ENCODE measurements around the gene NAPA.

DNA sequence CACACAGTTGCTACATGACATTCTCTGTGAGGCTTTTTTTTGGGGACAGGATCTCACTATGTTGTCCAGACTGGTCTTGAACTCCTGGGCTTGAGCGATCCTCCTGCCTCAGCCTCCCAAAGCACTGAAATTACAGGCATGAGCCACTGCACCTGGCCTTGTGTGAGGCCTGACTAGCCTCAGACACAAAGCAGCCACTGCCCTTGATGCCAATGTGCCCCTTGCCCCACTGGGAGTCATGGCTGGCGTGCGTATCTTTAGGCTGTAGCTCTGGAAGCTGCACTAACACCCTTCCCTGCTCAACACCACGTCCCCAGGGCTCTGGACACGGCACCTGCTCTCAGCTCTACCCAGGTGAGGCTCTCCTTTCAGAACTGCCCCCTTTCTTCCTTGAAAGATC, 16.3 kb downstream of the NAPA start:
- TF ChIP-seq ZNF768 (CRISPR knock-in tag; IDR thresholded peaks at IDR 0.05): no peak
- TF ChIP-seq CC2D1A (CRISPR knock-in tag; IDR thresholded peaks at IDR 0.05): no peak
- no peak for TF ChIP-seq CBX2 (IDR thresholded peaks at IDR 0.05; ENCODE audit: low read depth, low read length)
- no peak for TF ChIP-seq CBX2 (CRISPR knock-in tag; IDR thresholded peaks at IDR 0.05; ENCODE audit: low read depth)
- TF ChIP-seq TAF1 (CRISPR knock-in tag; IDR thresholded peaks at IDR 0.05): no peak
- TF ChIP-seq, protein P1, sequence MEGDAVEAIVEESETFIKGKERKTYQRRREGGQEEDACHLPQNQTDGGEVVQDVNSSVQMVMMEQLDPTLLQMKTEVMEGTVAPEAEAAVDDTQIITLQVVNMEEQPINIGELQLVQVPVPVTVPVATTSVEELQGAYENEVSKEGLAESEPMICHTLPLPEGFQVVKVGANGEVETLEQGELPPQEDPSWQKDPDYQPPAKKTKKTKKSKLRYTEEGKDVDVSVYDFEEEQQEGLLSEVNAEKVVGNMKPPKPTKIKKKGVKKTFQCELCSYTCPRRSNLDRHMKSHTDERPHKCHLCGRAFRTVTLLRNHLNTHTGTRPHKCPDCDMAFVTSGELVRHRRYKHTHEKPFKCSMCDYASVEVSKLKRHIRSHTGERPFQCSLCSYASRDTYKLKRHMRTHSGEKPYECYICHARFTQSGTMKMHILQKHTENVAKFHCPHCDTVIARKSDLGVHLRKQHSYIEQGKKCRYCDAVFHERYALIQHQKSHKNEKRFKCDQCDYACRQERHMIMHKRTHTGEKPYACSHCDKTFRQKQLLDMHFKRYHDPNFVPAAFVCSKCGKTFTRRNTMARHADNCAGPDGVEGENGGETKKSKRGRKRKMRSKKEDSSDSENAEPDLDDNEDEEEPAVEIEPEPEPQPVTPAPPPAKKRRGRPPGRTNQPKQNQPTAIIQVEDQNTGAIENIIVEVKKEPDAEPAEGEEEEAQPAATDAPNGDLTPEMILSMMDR (CRISPR knock-in tag; IDR thresholded peaks at IDR 0.05): no peak
- TF ChIP-seq BRCA1 (CRISPR knock-in tag; IDR thresholded peaks at IDR 0.05): no peak
- TF ChIP-seq GABPA (IDR thresholded peaks at IDR 0.05; ENCODE audit: low read depth, low read length): no peak
- TF ChIP-seq GABPA (CRISPR knock-in tag; IDR thresholded peaks at IDR 0.05; ENCODE audit: low read depth): no peak
- TF ChIP-seq, protein P2, sequence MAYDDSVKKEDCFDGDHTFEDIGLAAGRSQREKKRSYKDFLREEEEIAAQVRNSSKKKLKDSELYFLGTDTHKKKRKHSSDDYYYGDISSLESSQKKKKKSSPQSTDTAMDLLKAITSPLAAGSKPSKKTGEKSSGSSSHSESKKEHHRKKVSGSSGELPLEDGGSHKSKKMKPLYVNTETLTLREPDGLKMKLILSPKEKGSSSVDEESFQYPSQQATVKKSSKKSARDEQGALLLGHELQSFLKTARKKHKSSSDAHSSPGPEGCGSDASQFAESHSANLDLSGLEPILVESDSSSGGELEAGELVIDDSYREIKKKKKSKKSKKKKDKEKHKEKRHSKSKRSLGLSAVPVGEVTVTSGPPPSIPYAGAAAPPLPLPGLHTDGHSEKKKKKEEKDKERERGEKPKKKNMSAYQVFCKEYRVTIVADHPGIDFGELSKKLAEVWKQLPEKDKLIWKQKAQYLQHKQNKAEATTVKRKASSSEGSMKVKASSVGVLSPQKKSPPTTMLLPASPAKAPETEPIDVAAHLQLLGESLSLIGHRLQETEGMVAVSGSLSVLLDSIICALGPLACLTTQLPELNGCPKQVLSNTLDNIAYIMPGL (CRISPR knock-in tag; IDR thresholded peaks at IDR 0.05; ENCODE audit: borderline replicate concordance in 1 of 2, low read depth in 1 of 2): no peak
- no peak for TF ChIP-seq FOXM1 (CRISPR knock-in tag; IDR thresholded peaks at IDR 0.05)
- no peak for TF ChIP-seq MXD4 (CRISPR knock-in tag; IDR thresholded peaks at IDR 0.05)
